CD4-positive, alpha-beta T cell (primary cell): ENCODE measurements around the gene OSBPL10. TPM values are rescaled to one million over a fixed set of nuclear protein-coding genes. Genes with fewer than 3 reads are reported as not detected.

Source experiments
- ATAC-seq: fragments of 200-7000 bp; cut with Tn5 transposase; one replicate; pipeline ENCODE4 v1.10.0; 2022; ENCODE audit warnings: mild to moderate bottlenecking; ENCODE audit not compliant: poor library complexity
- CTCF ChIA-PET: fragments of 350-600 bp; sonication (Branson Sonifier 250); formaldehyde crosslinking; loops from one replicate; lab custom pipeline; 2021; ENCODE audit warnings: antibody characterized with exemption, inconsistent platforms; lab: Charles Lee
- POLR2A ChIA-PET: fragments of 350-600 bp; sonication (Branson Sonifier 250); formaldehyde crosslinking; loops from one replicate; lab custom pipeline; 2021; ENCODE audit warnings: antibody characterized with exemption, inconsistent platforms; lab: Charles Lee
- DNase-seq, 14 experiments: peaks; one replicate each; pipeline ENCODE4 v3.0.0-alpha.2; 2013 to 2020; ENCODE audit warnings: mixed read lengths in 2 of 14
- H3K27ac ChIP-seq, 2 donors: one replicate each; pipeline versions ENCODE4 v1.5.1 to v1.7.0; 2013; ENCODE audit warnings: low read length in 2 of 2, low read depth in 1 of 2, mild to moderate bottlenecking in 1 of 2
- H3K27me3 ChIP-seq, 2 experiments: 1 replicate in 1 of 2; 2 replicates in 1 of 2; pipeline versions ENCODE4 v1.6.1 to v1.7.0; 2013; ENCODE audit warnings: low read length in 2 of 2, control low read depth in 1 of 2, mild to moderate bottlenecking in 1 of 2, moderate library complexity in 1 of 2; ENCODE audit not compliant: insufficient read depth in 2 of 2, control insufficient read depth in 1 of 2
- H3K36me3 ChIP-seq: one replicate; pipeline ENCODE4 v1.6.1; 2013; ENCODE audit warnings: low read length, control low read depth; ENCODE audit not compliant: insufficient read depth
- H3K4me1 ChIP-seq: one replicate; pipeline ENCODE4 v1.6.1; 2013; ENCODE audit warnings: low read length, control low read depth; ENCODE audit not compliant: insufficient read depth
- H3K4me3 ChIP-seq: one replicate; pipeline ENCODE4 v1.5.1; 2013; ENCODE audit warnings: mild to moderate bottlenecking, low read length, moderate library complexity
- H3K9me3 ChIP-seq, 2 experiments: 1 replicate in 1 of 2; 2 replicates in 1 of 2; pipeline versions ENCODE4 v1.6.1 to v1.7.0; 2013; ENCODE audit warnings: low read length in 2 of 2, mild to moderate bottlenecking in 2 of 2, control low read depth in 1 of 2, moderate library complexity in 1 of 2; ENCODE audit not compliant: control insufficient read depth in 1 of 2, insufficient read depth in 1 of 2
- H3K27ac Mint-ChIP-seq: one replicate; pipeline ENCODE4 v1.8.0; 2020; ENCODE audit warnings: mixed read lengths
- H3K27me3 Mint-ChIP-seq: one replicate; pipeline ENCODE4 v1.8.0; 2021; ENCODE audit warnings: mixed read lengths
- H3K36me3 Mint-ChIP-seq: one replicate; pipeline ENCODE4 v1.8.0; 2021; ENCODE audit warnings: low read depth, mixed read lengths
- H3K4me1 Mint-ChIP-seq: one replicate; pipeline ENCODE4 v1.8.0; 2021; ENCODE audit warnings: low read depth, mixed read lengths
- H3K4me3 Mint-ChIP-seq: one replicate; pipeline ENCODE4 v1.8.0; 2020; ENCODE audit warnings: mild to moderate bottlenecking, mixed read lengths
- H3K9me3 Mint-ChIP-seq: one replicate; pipeline ENCODE4 v1.8.0; 2020; ENCODE audit warnings: mixed read lengths
- intact Hi-C, 2 experiments: fragments of 100-400 bp; cut with DNase I in 1 of 2; cut with micrococcal nuclease in 1 of 2; formaldehyde crosslinking; loops; one replicate each; pipeline versions ENCODE4 v1.15.1 to v1.9.0; 2023 to 2025; cut with DNase I, micrococcal nuclease
- total RNA-seq, 174 experiments: library from RNA in 2 of 174; stranded (reverse) in 2 of 174; gene quantifications; one replicate each; pipeline ENCODE4 v1.2.3 and lab custom pipeline; 2021 to 2026
- TF ChIP-seq, protein P1 (sequence below): fragments of 200-600 bp; IDR thresholded peaks from one replicate; pipeline ENCODE4 v1.8.0; 2022; ENCODE audit warnings: antibody characterized with exemption, mild to moderate bottlenecking

The OSBPL10 gene
- total RNA-seq, 2 experiments from 2014 or later, result not detected

DNA sequence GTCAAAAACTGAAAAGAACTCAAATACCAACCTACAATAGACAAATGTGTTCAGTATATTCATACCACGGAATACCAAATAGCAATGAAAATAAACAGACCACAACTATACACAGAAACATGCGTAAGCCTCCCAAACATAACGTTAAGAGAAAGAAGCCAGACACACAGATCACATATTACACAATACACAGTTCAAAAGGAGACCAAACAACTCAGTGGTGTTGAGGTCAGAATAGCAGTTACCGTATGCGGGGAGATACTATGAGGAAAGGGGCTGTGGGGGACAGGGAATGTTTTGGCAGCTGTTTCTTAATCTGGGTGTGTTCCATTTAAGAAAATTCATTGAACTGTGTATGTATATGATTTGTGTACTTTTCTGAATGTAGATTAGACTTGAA is 6.6 kb downstream of the OSBPL10 start:
- H3K27ac ChIP-seq, result no peak overlapping the region
- no peak overlapping the region for H3K27ac Mint-ChIP-seq
- no peak for ATAC-seq

DNA sequence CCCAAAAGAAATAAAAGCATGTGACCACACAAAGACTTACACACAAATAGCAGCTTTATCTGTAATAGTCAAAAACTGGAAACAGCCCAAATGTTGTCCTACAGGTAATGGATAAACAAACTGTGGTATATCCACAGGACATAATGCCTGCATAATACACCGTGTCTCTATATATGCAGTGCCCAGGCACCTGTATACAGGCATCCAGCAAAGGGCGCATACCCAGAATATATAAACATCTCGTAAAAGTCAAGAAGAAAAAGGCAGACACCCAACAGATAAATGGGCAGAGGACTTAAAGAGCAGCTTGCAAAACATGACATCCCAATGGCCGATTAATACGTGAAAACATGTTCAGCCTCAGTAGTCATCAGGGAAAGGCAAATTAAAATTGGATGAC is 7.2 kb downstream of the OSBPL10 start:
- Histone ChIP-seq H3K27ac (no peak overlapping the region), H3K36me3 (no peaks in the 10 kb centered on the region), H3K4me3 (no peak overlapping the region), H3K27me3 (peaks cover 0 to 12% of the 10 kb centered on the region in 2 experiments), H3K9me3 (no peaks in the 10 kb centered on the region), H3K4me1 (no peaks in the 10 kb centered on the region)
- CTCF ChIA-PET, result no interaction called here
- Mint-ChIP-seq H3K4me3 (no peak overlapping the region), H3K4me1 (no peaks in the 10 kb centered on the region), H3K27ac (no peak overlapping the region), H3K9me3 (no peaks in the 10 kb centered on the region), H3K36me3 (no peaks in the 10 kb centered on the region), H3K27me3 (peaks cover 39% of the 10 kb centered on the region)
- no peak for ATAC-seq
- TF ChIP-seq, protein P1, sequence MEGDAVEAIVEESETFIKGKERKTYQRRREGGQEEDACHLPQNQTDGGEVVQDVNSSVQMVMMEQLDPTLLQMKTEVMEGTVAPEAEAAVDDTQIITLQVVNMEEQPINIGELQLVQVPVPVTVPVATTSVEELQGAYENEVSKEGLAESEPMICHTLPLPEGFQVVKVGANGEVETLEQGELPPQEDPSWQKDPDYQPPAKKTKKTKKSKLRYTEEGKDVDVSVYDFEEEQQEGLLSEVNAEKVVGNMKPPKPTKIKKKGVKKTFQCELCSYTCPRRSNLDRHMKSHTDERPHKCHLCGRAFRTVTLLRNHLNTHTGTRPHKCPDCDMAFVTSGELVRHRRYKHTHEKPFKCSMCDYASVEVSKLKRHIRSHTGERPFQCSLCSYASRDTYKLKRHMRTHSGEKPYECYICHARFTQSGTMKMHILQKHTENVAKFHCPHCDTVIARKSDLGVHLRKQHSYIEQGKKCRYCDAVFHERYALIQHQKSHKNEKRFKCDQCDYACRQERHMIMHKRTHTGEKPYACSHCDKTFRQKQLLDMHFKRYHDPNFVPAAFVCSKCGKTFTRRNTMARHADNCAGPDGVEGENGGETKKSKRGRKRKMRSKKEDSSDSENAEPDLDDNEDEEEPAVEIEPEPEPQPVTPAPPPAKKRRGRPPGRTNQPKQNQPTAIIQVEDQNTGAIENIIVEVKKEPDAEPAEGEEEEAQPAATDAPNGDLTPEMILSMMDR, result no peak
- intact Hi-C loops, result no loop called here
- POLR2A ChIA-PET, result no interaction called here
- DNase-seq, result no peak

More for the DNA sequence above, 6.6 kb downstream of the OSBPL10 start:
- no peak overlapping the region for H3K4me3 Mint-ChIP-seq
- Histone ChIP-seq H3K4me3 (no peak overlapping the region), H3K9me3 (no peaks in the 10 kb centered on the region), H3K4me1 (no peaks in the 10 kb centered on the region), H3K27me3 (peaks cover 4 to 18% of the 10 kb centered on the region in 2 experiments), H3K36me3 (no peaks in the 10 kb centered on the region)
- peaks cover 4% of the 10 kb centered on the region for H3K4me1 Mint-ChIP-seq
- intact Hi-C loops, result no loop called here
- no peaks in the 10 kb centered on the region for H3K9me3 Mint-ChIP-seq
- DNase-seq, result no peak
- POLR2A ChIA-PET, result no interaction called here
- H3K36me3 Mint-ChIP-seq, result no peaks in the 10 kb centered on the region
- H3K27me3 Mint-ChIP-seq, result peaks cover 45% of the 10 kb centered on the region
- TF ChIP-seq, protein P1, result no peak
- CTCF ChIA-PET, result no interaction called here

DNA sequence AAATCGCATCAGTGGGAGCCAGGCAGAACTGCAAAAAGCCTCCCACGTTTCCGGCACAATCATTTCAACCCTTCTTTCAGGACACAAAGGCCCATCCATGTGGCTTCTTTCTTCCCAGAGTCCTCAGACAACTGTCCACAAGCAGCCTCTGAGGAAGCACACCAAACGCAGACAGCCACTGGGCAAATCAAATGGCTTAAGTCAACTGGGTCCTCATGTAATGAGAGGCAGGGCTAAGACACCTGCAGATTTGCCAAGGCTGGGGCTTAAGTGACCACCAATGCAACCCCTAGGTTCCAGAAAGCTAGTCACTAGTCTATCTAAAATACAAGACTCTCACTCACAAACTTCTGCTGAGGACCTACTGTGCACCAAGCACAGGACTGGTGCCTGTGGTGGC is 8.0 kb downstream of the OSBPL10 start:
- no peaks in the 10 kb centered on the region for H3K4me1 ChIP-seq
- no peaks in the 10 kb centered on the region for H3K36me3 ChIP-seq
- TF ChIP-seq, protein P1, result no peak
- POLR2A ChIA-PET, result no interaction called here
- H3K4me3 ChIP-seq, result no peak overlapping the region
- peaks cover 0 to 7% of the 10 kb centered on the region in 2 experiments for H3K27me3 ChIP-seq
- H3K4me1 Mint-ChIP-seq, result no peaks in the 10 kb centered on the region
- peaks cover 31% of the 10 kb centered on the region for H3K27me3 Mint-ChIP-seq
- CTCF ChIA-PET, result no interaction called here
- ATAC-seq, result no peak
- no peak for DNase-seq
- no peak overlapping the region for H3K4me3 Mint-ChIP-seq
- no peaks in the 10 kb centered on the region for H3K36me3 Mint-ChIP-seq
- H3K27ac ChIP-seq, result no peak overlapping the region
- H3K9me3 ChIP-seq, result no peaks in the 10 kb centered on the region
- intact Hi-C loops, result no loop called here
- no peaks in the 10 kb centered on the region for H3K9me3 Mint-ChIP-seq
- no peak overlapping the region for H3K27ac Mint-ChIP-seq
